OCI-LY7 (cell line): Measurements from ENCODE around the gene CNIH1. TPM values are rescaled to one million over a fixed set of nuclear protein-coding genes. Genes with fewer than 3 reads are reported as not detected.
"Not testable (repeated sequence)": the region's sequence is repeated elsewhere in the genome, so short reads cannot be mapped to it uniquely, and the experiment has no call there.

ENCODE experiments used
- BruUV-seq: library from RNA; stranded (reverse); fragments of 400-500 nt; replicated peaks from 2 replicates; lab custom pipeline; 2021; lab: Mats Ljungman, UMichigan
- CTCF ChIA-PET: fragments of 300-600 bp; sonication (Branson Sonifier 250); formaldehyde crosslinking; loops from one replicate; lab custom pipeline; 2022; ENCODE audit warnings: antibody characterized with exemption; ENCODE audit not compliant: unreplicated experiment; lab: Charles Lee
- POLR2A ChIA-PET: fragments of 300-600 bp; sonication (Branson Sonifier 250); formaldehyde crosslinking; loops from one replicate; lab custom pipeline; 2022; ENCODE audit warnings: antibody characterized with exemption; lab: Charles Lee
- DNase-seq: peaks from one replicate; pipeline ENCODE4 v3.0.0-alpha.2; 2015; ENCODE audit warnings: low spot score
- H2AFZ ChIP-seq: fragments of 200-600 bp; sonication (generic), shearing (Covaris generic); 2 replicates; pipeline ENCODE4 v1.6.1; 2014; ENCODE audit warnings: mild to moderate bottlenecking, antibody characterized with exemption, low read length, moderate library complexity
- H3K27ac ChIP-seq: fragments of 200-600 bp; sonication (generic); 2 replicates; pipeline ENCODE4 v1.5.1; 2014; ENCODE audit warnings: mixed run types, low read depth, mild to moderate bottlenecking, moderate library complexity, low read length, inconsistent platforms; ENCODE audit not compliant: poor library complexity, severe bottlenecking
- H3K36me3 ChIP-seq: fragments of 200-600 bp; sonication (generic); 2 replicates; pipeline ENCODE4 v1.6.1; 2014; ENCODE audit warnings: mild to moderate bottlenecking, antibody characterized with exemption, low read length, moderate library complexity, mixed read lengths; ENCODE audit not compliant: insufficient read depth
- H3K4me1 ChIP-seq: fragments of 200-600 bp; sonication (generic); 2 replicates; pipeline ENCODE4 v1.5.1; 2014; ENCODE audit warnings: mild to moderate bottlenecking, low read length; ENCODE audit not compliant: insufficient read depth, poor library complexity, severe bottlenecking
- H3K4me2 ChIP-seq: fragments of 200-600 bp; sonication (generic); 2 replicates; pipeline ENCODE4 v1.6.1; 2014; ENCODE audit warnings: mild to moderate bottlenecking, low read length
- H3K4me3 ChIP-seq: fragments of 200-600 bp; sonication (generic); 2 replicates; pipeline ENCODE4 v1.5.1; 2014; ENCODE audit warnings: mild to moderate bottlenecking, low read depth, low read length; ENCODE audit not compliant: poor library complexity, severe bottlenecking
- H3K79me2 ChIP-seq: fragments of 200-600 bp; sonication (generic); 2 replicates; pipeline ENCODE4 v1.6.1; 2016; ENCODE audit warnings: low read depth, mild to moderate bottlenecking, low read length, moderate library complexity, mixed read lengths; ENCODE audit not compliant: insufficient read depth
- H3K9me2 ChIP-seq: fragments of 200-600 bp; sonication (generic); 2 replicates; pipeline ENCODE4 v1.6.1; 2016; ENCODE audit warnings: mild to moderate bottlenecking, low read length, mixed read lengths; ENCODE audit not compliant: insufficient read depth
- H3K9me3 ChIP-seq: fragments of 200-600 bp; sonication (generic); 2 replicates; pipeline ENCODE4 v1.6.1; 2014; ENCODE audit warnings: mild to moderate bottlenecking, mixed run types, low read length, mixed read lengths
- H4K20me1 ChIP-seq: fragments of 200-600 bp; sonication (generic); 2 replicates; pipeline ENCODE4 v1.6.1; 2014; ENCODE audit warnings: mild to moderate bottlenecking, antibody characterized with exemption, low read length, moderate library complexity, mixed read lengths; ENCODE audit not compliant: insufficient read depth
- CTCF ChIP-seq: fragments of 200-600 bp; sonication (generic); conservative IDR thresholded peaks from 2 replicates; pipeline ENCODE4 v1.5.1; 2014; ENCODE audit warnings: mild to moderate bottlenecking, antibody characterized with exemption, low read length, moderate library complexity, mixed read lengths
- EZH2phosphoT487 ChIP-seq: fragments of 200-600 bp; sonication (generic); IDR thresholded peaks from 2 replicates; pipeline ENCODE4 v1.6.1; 2018; ENCODE audit warnings: low read depth, borderline replicate concordance, mild to moderate bottlenecking, mixed run types, antibody characterized with exemption, low read length, moderate library complexity, mixed read lengths
- intact Hi-C: fragments of 100-400 bp; cut with micrococcal nuclease; formaldehyde crosslinking; loops from one replicate; pipeline ENCODE4 v1.10.0; 2022; ENCODE audit not compliant: unreplicated experiment
- total RNA-seq, 2 experiments: library from RNA; depleted of rRNA in 1 of 2; stranded (reverse); fragments of >200 nt in 1 of 2; shearing (Covaris generic) in 1 of 2; gene quantifications; 2 replicates each; pipeline ENCODE4 v1.2.3, GENCODE V29; 2014 to 2022

CNIH1 gene
- total RNA-seq, 2 experiments from 2014 or later, result 29.7 to 96.6 TPM

DNA sequence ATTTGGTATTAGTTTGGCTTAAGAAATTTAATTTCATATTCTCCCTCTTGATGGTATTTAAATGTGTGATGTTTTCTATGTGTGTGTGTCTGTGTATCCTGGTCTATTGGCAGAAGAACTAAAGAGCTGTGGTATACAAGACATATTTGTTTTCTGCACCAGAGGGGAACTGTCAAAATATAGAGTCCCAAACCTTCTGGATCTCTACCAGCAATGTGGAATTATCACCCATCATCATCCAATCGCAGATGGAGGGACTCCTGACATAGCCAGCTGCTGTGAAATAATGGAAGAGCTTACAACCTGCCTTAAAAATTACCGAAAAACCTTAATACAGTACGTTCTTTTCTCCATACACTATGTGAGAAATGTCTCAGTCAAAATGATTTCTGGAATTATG lies 29.8 kb downstream of the CNIH1 start:
- Histone ChIP-seq H3K79me2 (peaks cover 7% of the 10 kb centered on the region; the same call in 1 of the 2 replicates), H3K4me2 (no peak overlapping the region), H4K20me1 (no peaks in the 10 kb centered on the region), H3K9me2 (no peaks in the 10 kb centered on the region), H3K27ac (no peak overlapping the region), H3K4me1 (no peaks in the 10 kb centered on the region), H3K9me3 (no peaks in the 10 kb centered on the region), H3K36me3 (peaks cover 98% of the 10 kb centered on the region), H3K4me3 (no peak overlapping the region), H2AFZ (no peak overlapping the region)
- CTCF ChIA-PET, result no interaction called here
- no TSS peak for BruUV-seq
- intact Hi-C loops, result no loop called here
- DNase-seq, result no peak
- no peak for TF ChIP-seq EZH2phosphoT487
- no peak for TF ChIP-seq CTCF
- POLR2A ChIA-PET, result interaction anchor here (0.6 to 2.0 kb wide), 2 partner anchors 14 to 23 kb away, joined by 4 to 10 read pairs; partner anchors contain the start of gene CDKN3

- DNase-seq, result no peak
- Histone ChIP-seq H3K9me2 (no peaks in the 10 kb centered on the region), H3K4me2 (no peak overlapping the region), H3K27ac (no peak overlapping the region), H3K4me1 (no peaks in the 10 kb centered on the region), H3K79me2 (peaks cover 7% of the 10 kb centered on the region; the same call in 1 of the 2 replicates), H3K4me3 (no peak overlapping the region), H4K20me1 (no peaks in the 10 kb centered on the region), H3K36me3 (peaks cover 98% of the 10 kb centered on the region), H3K9me3 (no peaks in the 10 kb centered on the region), H2AFZ (no peak overlapping the region)
- POLR2A ChIA-PET, result interaction anchor here (0.6 to 1.5 kb wide), 3 partner anchors 12 to 919 kb away, joined by 3 to 7 read pairs (median 5); no protein-coding TSS in a partner anchor
- BruUV-seq, result no TSS peak
- CTCF ChIA-PET, result no interaction called here
- intact Hi-C loops, result no loop called here
- TF ChIP-seq EZH2phosphoT487, result no peak
Measured at GRCh38 chr14:54410215-54410614, 31.0 kb downstream of the CNIH1 start.

- CTCF ChIA-PET, result not testable (repeated sequence)
- POLR2A ChIA-PET, result interaction anchor here (2.1 kb wide), 1 partner anchor 9 kb away, joined by 8 read pairs; no protein-coding TSS in a partner anchor
Measured at GRCh38 chr14:54403401-54404005, 37.7 kb downstream of the CNIH1 start.

More at GRCh38 chr14:54403401-54404005, 37.7 kb downstream of the CNIH1 start:
- H3K27ac ChIP-seq, H3K4me3 ChIP-seq, intact Hi-C loops, H2AFZ ChIP-seq, H3K9me2 ChIP-seq, H3K9me3 ChIP-seq, H4K20me1 ChIP-seq, BruUV-seq, H3K4me2 ChIP-seq, DNase-seq: not testable (repeated sequence)
- Histone ChIP-seq H3K36me3 (peaks cover 91% of the 10 kb centered on the region), H3K4me1 (peaks cover 21% of the 10 kb centered on the region), H3K79me2 (peaks cover 45% of the 10 kb centered on the region)
